Endothelial cell of umbilical vein (primary cell): ENCODE measurements around the gene GATAD2A. TPM values are rescaled to one million over a fixed set of nuclear protein-coding genes. Genes with fewer than 3 reads are reported as not detected.

Experiments used
- BruUV-seq: library from RNA; stranded (reverse); fragments of 400-500 nt; replicated peaks from 2 replicates; lab custom pipeline; 2021; lab: Mats Ljungman, UMichigan
- CTCF ChIA-PET: fragments of 300-600, 350-600 bp; sonication (Branson Sonifier 250); formaldehyde crosslinking; loops from one replicate; lab custom pipeline; 2021; ENCODE audit warnings: antibody characterized with exemption, inconsistent platforms; lab: Charles Lee
- POLR2A ChIA-PET: fragments of 300-600, 350-600 bp; sonication (Branson Sonifier 250); formaldehyde crosslinking; loops from one replicate; lab custom pipeline; 2021; ENCODE audit warnings: antibody characterized with exemption, inconsistent platforms; lab: Charles Lee
- DNase-seq: peaks from one replicate; pipeline ENCODE4 v3.0.0-alpha.2; 2011; ENCODE audit warnings: low read depth, low spot score
- FAIRE-seq: peaks from 2 replicates; lab custom pipeline; 2011; peaks lifted over from hg19 to GRCh38; lab: Jason Lieb, UNC
- H2AFZ ChIP-seq: 2 replicates; pipeline ENCODE4 v1.6.0; 2012; ENCODE audit warnings: low read depth, low read length, control low read depth, inconsistent platforms
- H3K27ac ChIP-seq: 2 replicates; pipeline ENCODE4 v1.5.1; 2011; ENCODE audit warnings: low read depth, mild to moderate bottlenecking, control low read depth, low read length, moderate library complexity; ENCODE audit not compliant: insufficient read depth
- H3K27me3 ChIP-seq, 2 experiments: 2 replicates each; pipeline versions ENCODE4 v1.6.0 to v1.6.1; 2011; ENCODE audit warnings: low read length in 2 of 2, mixed read lengths in 1 of 2; ENCODE audit not compliant: control insufficient read depth in 2 of 2, insufficient read depth in 2 of 2
- H3K36me3 ChIP-seq, 2 experiments: 2 replicates in 1 of 2; 3 replicates in 1 of 2; pipeline ENCODE4 v1.5.1; 2011; ENCODE audit warnings: low read length in 2 of 2, mild to moderate bottlenecking in 1 of 2, moderate library complexity in 1 of 2; ENCODE audit not compliant: control insufficient read depth in 2 of 2, insufficient read depth in 2 of 2; ENCODE audit errors: extremely low read depth in 1 of 2
- H3K4me1 ChIP-seq: 3 replicates; pipeline ENCODE4 v1.5.1; 2011; ENCODE audit warnings: mild to moderate bottlenecking, low read length; ENCODE audit not compliant: control insufficient read depth, insufficient read depth; ENCODE audit errors: extremely low read depth
- H3K4me2 ChIP-seq: 2 replicates; pipeline ENCODE4 v1.6.1; 2011; ENCODE audit warnings: low read length, control low read depth, mixed read lengths; ENCODE audit not compliant: insufficient read depth
- H3K4me3 ChIP-seq, 3 experiments: fragments of 200-600 bp in 1 of 3; sonication (generic), shearing (Covaris generic) in 1 of 3; replicated peaks in 1 of 3; 2 replicates each; pipeline ENCODE4 v1.5.1; 2011 to 2016; ENCODE audit warnings: control low read depth in 3 of 3, low read length in 3 of 3, mild to moderate bottlenecking in 2 of 3, inconsistent platforms in 1 of 3, low read depth in 1 of 3, moderate library complexity in 1 of 3; ENCODE audit not compliant: insufficient read depth in 1 of 3
- H3K79me2 ChIP-seq: 2 replicates; pipeline ENCODE4 v1.6.0; 2012; ENCODE audit warnings: low read length, inconsistent platforms; ENCODE audit not compliant: control insufficient read depth, insufficient read depth
- H3K9ac ChIP-seq: replicated peaks from 2 replicates; pipeline ENCODE3; 2011; ENCODE audit warnings: low read length, control low read depth; ENCODE audit not compliant: insufficient read depth; ENCODE audit errors: extremely low read depth
- H3K9me1 ChIP-seq: replicated peaks from 3 replicates; pipeline ENCODE4 v1.6.0; 2011; ENCODE audit warnings: mild to moderate bottlenecking, low read length; ENCODE audit not compliant: control insufficient read depth, insufficient read depth; ENCODE audit errors: extremely low read depth
- H3K9me3 ChIP-seq: replicated peaks from 2 replicates; pipeline ENCODE4 v1.5.1; 2012; ENCODE audit warnings: low read length, inconsistent platforms; ENCODE audit not compliant: control insufficient read depth, insufficient read depth
- H4K20me1 ChIP-seq: replicated peaks from 2 replicates; pipeline ENCODE3; 2011; ENCODE audit warnings: mild to moderate bottlenecking, low read length; ENCODE audit not compliant: control insufficient read depth, insufficient read depth; ENCODE audit errors: extremely low read depth
- CTCF ChIP-seq, 2 donors: IDR thresholded peaks; 1 replicate in 1 of 2; 2 replicates in 1 of 2; pipeline ENCODE4 v1.5.1; 2011; ENCODE audit warnings: low read length in 2 of 2, mild to moderate bottlenecking in 2 of 2, moderate library complexity in 2 of 2, control low read depth in 1 of 2, inconsistent platforms in 1 of 2, low read depth in 1 of 2; ENCODE audit not compliant: insufficient read depth in 1 of 2; ENCODE audit errors: extremely low read depth in 1 of 2
- EZH2 ChIP-seq: IDR thresholded peaks from 2 replicates; pipeline ENCODE4 v1.6.1; 2012; ENCODE audit warnings: borderline replicate concordance, low read depth, mild to moderate bottlenecking, moderate library complexity, low read length, inconsistent platforms; ENCODE audit not compliant: severe bottlenecking
- FOS ChIP-seq: IDR thresholded peaks from 2 replicates; pipeline ENCODE4 v1.6.1; 2011; ENCODE audit warnings: mild to moderate bottlenecking, low read length, moderate library complexity, borderline replicate concordance; ENCODE audit not compliant: insufficient read depth
- JUN ChIP-seq: IDR thresholded peaks from 2 replicates; pipeline ENCODE4 v1.6.1; 2011; ENCODE audit warnings: borderline replicate concordance, low read depth; ENCODE audit not compliant: insufficient read length, insufficient read depth
- MAX ChIP-seq: IDR thresholded peaks from 2 replicates; pipeline ENCODE4 v1.6.1; 2011; ENCODE audit not compliant: insufficient read depth, insufficient read length
- MYC ChIP-seq: IDR thresholded peaks from one replicate; pipeline ENCODE4 v1.6.1; 2011; ENCODE audit warnings: mild to moderate bottlenecking, low read depth, low read length
- POLR2A ChIP-seq: IDR thresholded peaks from 2 replicates; pipeline ENCODE4 v1.6.1; 2012; ENCODE audit warnings: low read depth, mild to moderate bottlenecking, control low read depth, low read length
- dilution Hi-C: fragments of 300-500 bp; cut with MboI; formaldehyde crosslinking; loops from one replicate; pipeline ENCODE4 v1.15.0; 2019; ENCODE audit warnings: low sequenced_read_pairs; ENCODE audit not compliant: extremely low pct_ligation_motif_present
- intact Hi-C: fragments of 100-400 bp; cut with micrococcal nuclease; formaldehyde crosslinking; loops from one replicate; pipeline ENCODE4 v1.10.0; 2022
- polyA plus RNA-seq, 4 experiments: library from polyadenylated mRNA; depleted of rRNA in 3 of 4; stranded (reverse) in 3 of 4; unstranded in 1 of 4; fragments of >200 nt; gene quantifications; 2 replicates each; pipeline versions ENCODE4 v1.2.1 to v1.2.3, GENCODE V29; 2011 to 2012; ENCODE audit warnings: missing spikeins in 1 of 4
- total RNA-seq: library from RNA; stranded (reverse); gene quantifications from 2 replicates; pipeline ENCODE4 v1.2.3, GENCODE V29; 2021

Gene GATAD2A
- total and polyA plus RNA-seq, 2 donors (not counting 3 experiments of a cell fraction or from before 2014, with no cell fraction given), result 27.3 to 134 TPM

GRCh38 chr19:19427302-19427701 is 21.8 kb downstream of the GATAD2A start:
- dilution Hi-C loops (no loop called here), intact Hi-C loops (no loop called here)
- Histone ChIP-seq H3K4me2 (no peak overlapping the region), H3K9me1 (no peaks in the 10 kb centered on the region), H3K9me3 (no peaks in the 10 kb centered on the region), H3K27me3 (no peaks in the 10 kb centered on the region), H3K36me3 (no peaks in the 10 kb centered on the region), H3K4me1 (no peaks in the 10 kb centered on the region), H3K9ac (no peak overlapping the region), H2AFZ (no peak overlapping the region), H4K20me1 (peaks cover 7% of the 10 kb centered on the region), H3K27ac (no peak overlapping the region), H3K4me3 (no peak overlapping the region), H3K79me2 (peaks cover 97% of the 10 kb centered on the region)
- ChIA-PET POLR2A (no interaction called here), CTCF (interaction anchor here (0.6 kb wide), 1 partner anchor 61 kb away, joined by 3 read pairs; no protein-coding TSS in a partner anchor)
- no TSS peak for BruUV-seq
- DNase-seq (no peak), FAIRE-seq (no peak)
- no peak for TF ChIP-seq FOS
- no peak for TF ChIP-seq POLR2A
- TF ChIP-seq MAX, result no peak
- TF ChIP-seq CTCF (IDR thresholded peaks at IDR 0.05; ENCODE audit: extremely low read depth in 1 of 2, insufficient read depth in 1 of 2, low read depth in 1 of 2, low read length in 2 of 2), result no peak
- TF ChIP-seq EZH2, result no peak
- no peak for TF ChIP-seq MYC
- TF ChIP-seq JUN, result no peak

DNA sequence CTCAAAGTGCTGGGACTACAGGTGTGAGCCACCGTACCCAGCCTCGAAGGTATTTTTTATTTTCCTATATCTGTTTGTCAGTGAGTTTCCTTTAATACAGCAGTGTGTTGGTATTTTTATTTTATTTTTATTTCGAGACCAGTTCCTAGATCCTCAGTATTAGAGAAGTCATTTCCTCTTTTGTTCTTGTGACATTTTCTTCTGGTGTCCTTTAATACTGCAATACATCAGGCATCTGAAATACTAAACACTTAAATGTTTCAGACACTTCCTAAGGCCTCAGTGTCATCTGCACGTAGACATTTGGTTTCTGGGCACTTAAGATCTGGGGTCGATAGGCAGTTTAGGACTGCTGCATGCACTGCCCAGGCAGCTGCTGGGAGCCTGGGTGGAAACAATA is 22.5 kb downstream of the GATAD2A start:
- Histone ChIP-seq H3K4me1 (no peaks in the 10 kb centered on the region), H4K20me1 (peaks cover 7% of the 10 kb centered on the region), H2AFZ (no peak overlapping the region), H3K4me2 (no peak overlapping the region), H3K27ac (no peak overlapping the region), H3K9ac (no peak overlapping the region), H3K4me3 (no peak overlapping the region), H3K27me3 (no peaks in the 10 kb centered on the region), H3K9me1 (no peaks in the 10 kb centered on the region), H3K36me3 (no peaks in the 10 kb centered on the region), H3K79me2 (peaks cover 98% of the 10 kb centered on the region), H3K9me3 (no peaks in the 10 kb centered on the region)
- ChIA-PET POLR2A (no interaction called here), CTCF (no interaction called here)
- intact Hi-C loops (no loop called here), dilution Hi-C loops (no loop called here)
- DNase-seq (no peak), FAIRE-seq (no peak)
- BruUV-seq, result no TSS peak
- TF ChIP-seq MYC, result no peak
- TF ChIP-seq MAX, result no peak
- TF ChIP-seq JUN, result no peak
